Body of pancreas (tissue), 4 donors: ENCODE measurements around the gene MBP. TPM values are rescaled to one million over a fixed set of nuclear protein-coding genes. Genes with fewer than 3 reads are reported as not detected.

Experiments
- ATAC-seq: fragments of 150-250 bp; one replicate; pipeline ENCODE4 v1.9.1; 2016
- DNase-seq, 4 donors: peaks; one replicate each; pipeline ENCODE4 v3.0.0-alpha.2; 2019
- H3K27ac ChIP-seq, 4 donors: fragments of 200-600 bp; sonication (generic); 1 replicate in 3 of 4; 2 replicates in 1 of 4; pipeline versions ENCODE4 v1.5.1 to v1.6.1; 2016 to 2019; ENCODE audit warnings: mild to moderate bottlenecking in 1 of 4, mixed read lengths in 1 of 4, moderate library complexity in 1 of 4
- H3K27me3 ChIP-seq, 2 donors: fragments of 200-600 bp; sonication (generic); one replicate each; pipeline ENCODE4 v1.6.0; 2016; ENCODE audit warnings: mild to moderate bottlenecking in 1 of 2
- H3K36me3 ChIP-seq, 2 donors: fragments of 200-600 bp; sonication (generic); replicated peaks in 1 of 2; 2 replicates each; pipeline ENCODE4 v1.5.1; 2016; ENCODE audit warnings: low read depth in 2 of 2; ENCODE audit not compliant: insufficient read depth in 1 of 2
- H3K4me1 ChIP-seq: fragments of 200-600 bp; sonication (generic); one replicate; pipeline ENCODE4 v1.6.0; 2016
- H3K4me3 ChIP-seq, 2 donors: fragments of 200-600 bp; sonication (generic); 1 replicate in 1 of 2; 2 replicates in 1 of 2; pipeline ENCODE4 v1.5.1; 2016 to 2019
- H3K9me3 ChIP-seq, 3 donors: fragments of 200-600 bp; sonication (generic); 1 replicate in 2 of 3; 2 replicates in 1 of 3; pipeline ENCODE4 v1.5.1; 2016
- CTCF ChIP-seq, 7 experiments: fragments of 450-650 bp in 4 of 7; fragments of 200-600 bp in 3 of 7; sonication (generic) in 3 of 7; IDR thresholded peaks; one replicate each; pipeline ENCODE4 v1.5.1; 2016 to 2019; ENCODE audit warnings: antibody characterized with exemption in 7 of 7
- POLR2A ChIP-seq, 3 donors: fragments of 450-650 bp; IDR thresholded peaks; one replicate each; pipeline ENCODE4 v1.6.1; 2016; ENCODE audit warnings: antibody characterized with exemption in 3 of 3, mild to moderate bottlenecking in 2 of 3
- whole genome bisulfite sequencing, 2 donors: methylation state at CpG; one replicate each; pipeline ENCODE4 v1.1.5; 2017; 5-methylcytosine and 5-hydroxymethylcytosine counted together
- intact Hi-C: fragments of 100-400 bp; cut with DNase I; formaldehyde crosslinking; loops from one replicate; pipeline ENCODE4 v1.15.1; 2023
- total RNA-seq, 2 donors: library from RNA; depleted of rRNA; stranded (reverse); fragments of >200 nt; gene quantifications; one replicate each; pipeline ENCODE4 v1.1.0, GENCODE V29; 2016

Gene MBP
- total RNA-seq, 2 donors from 2014 or later: 17.4 to 24.4 TPM

GRCh38 chr18:77061281-77061945 is 71.2 kb downstream of the MBP start:
- peaks cover 31% of the 10 kb centered on the region for H3K4me1 ChIP-seq
- H3K27ac ChIP-seq: peak overlapping the region in 2 of 4 donors; percentile 32 to 51
- WGBS, 2 donors: 67 to 83% methylated on average over 6 of the region's 6 CpGs
- no peaks in the 10 kb centered on the region for H3K27me3 ChIP-seq
- no peaks in the 10 kb centered on the region for H3K9me3 ChIP-seq
- no peak overlapping the region for H3K4me3 ChIP-seq
- no peak for DNase-seq
- no peaks in the 10 kb centered on the region for H3K36me3 ChIP-seq
- intact Hi-C loops: no loop called here
- TF ChIP-seq POLR2A (IDR thresholded peaks at IDR 0.05) (no peak), CTCF (IDR thresholded peaks at IDR 0.05) (no peak)
- ATAC-seq: no peak

- ATAC-seq (no peak), DNase-seq (no peak)
- Histone ChIP-seq H3K9me3 (no peaks in the 10 kb centered on the region), H3K27ac (no peak overlapping the region), H3K36me3 (no peaks in the 10 kb centered on the region), H3K4me3 (no peak overlapping the region), H3K4me1 (peaks cover 40% of the 10 kb centered on the region), H3K27me3 (no peaks in the 10 kb centered on the region)
- TF ChIP-seq POLR2A (IDR thresholded peaks at IDR 0.05) (no peak), CTCF (IDR thresholded peaks at IDR 0.05) (no peak)
- intact Hi-C loops: no loop called here
- WGBS, 2 donors: 83 to 89% methylated on average over 3 to 4 of the region's 4 CpGs
Observed at GRCh38 chr18:77060151-77060550, 72.4 kb downstream of the MBP start.

GRCh38 chr18:77059294-77059916 is 73.2 kb downstream of the MBP start:
- intact Hi-C loops: no loop called here
- WGBS, 2 donors: 90 to 91% methylated on average over 2 of the region's 2 CpGs
- Histone ChIP-seq H3K27ac (no peak overlapping the region), H3K4me3 (no peak overlapping the region), H3K36me3 (no peaks in the 10 kb centered on the region), H3K9me3 (no peaks in the 10 kb centered on the region), H3K4me1 (peaks cover 47% of the 10 kb centered on the region), H3K27me3 (no peaks in the 10 kb centered on the region)
- DNase-seq: peak in 2 of 4 donors; percentile 53 to 57
- ATAC-seq: no peak
- TF ChIP-seq CTCF (IDR thresholded peaks at IDR 0.05) (peak; percentile 12 to 57 (median 43)), POLR2A (IDR thresholded peaks at IDR 0.05) (no peak)

- no peaks in the 10 kb centered on the region for H3K27me3 ChIP-seq
- H3K27ac ChIP-seq: peak overlapping the region in 1 of 4 donors; percentile 2
- WGBS, 2 donors: 82 to 96% methylated on average over 4 to 32 of the region's 32 CpGs
- no peaks in the 10 kb centered on the region for H3K36me3 ChIP-seq
- H3K4me3 ChIP-seq: no peak overlapping the region
- DNase-seq: peak in 1 of 4 donors; percentile 35
- peaks cover 53% of the 10 kb centered on the region for H3K4me1 ChIP-seq
- no peaks in the 10 kb centered on the region for H3K9me3 ChIP-seq
- no peak for TF ChIP-seq CTCF (IDR thresholded peaks at IDR 0.05)
- TF ChIP-seq POLR2A (IDR thresholded peaks at IDR 0.05): no peak
- intact Hi-C loops: no loop called here
- ATAC-seq: no peak
Observed at GRCh38 chr18:77058290-77058835, 74.2 kb downstream of the MBP start.
